HG02642 (cell line): ENCODE data around the gene GRAMD1A.
"Not testable (repeated sequence)": the region's sequence is repeated elsewhere in the genome, so short reads cannot be mapped to it uniquely, and the experiment has no call there.

Experiments used
- ATAC-seq: cut with Tn5 transposase; IDR thresholded peaks from one replicate; pipeline ENCODE4 v1.9.1; 2021; ENCODE audit warnings: mild to moderate bottlenecking; ENCODE audit not compliant: unreplicated experiment, poor library complexity

GRAMD1A gene

GRCh38 chr19:35015270-35015953 is 15.3 kb downstream of the GRAMD1A start:
- ATAC-seq = no peak

GRCh38 chr19:35015954-35016351 is 15.8 kb downstream of the GRAMD1A start:
- ATAC-seq = no peak

DNA sequence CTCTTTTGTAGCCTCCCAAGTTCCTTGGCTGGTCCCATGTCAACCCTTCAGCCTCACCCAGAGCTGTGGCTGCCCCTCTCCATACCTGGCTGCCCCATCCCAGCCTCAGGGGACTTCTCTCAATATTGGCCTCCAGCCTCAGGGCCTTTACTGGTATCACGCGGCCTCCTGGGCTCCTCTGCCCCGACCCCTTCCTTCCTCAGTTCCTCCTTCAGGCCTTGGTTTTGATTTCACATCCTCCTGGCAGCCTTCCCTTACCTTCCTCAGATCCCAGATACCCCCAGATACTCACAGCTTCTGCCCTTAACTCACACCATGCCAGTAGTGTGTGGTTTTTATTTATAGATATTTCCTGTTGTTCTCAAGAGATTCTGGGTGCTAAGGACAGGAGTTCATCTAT is 17.4 kb downstream of the GRAMD1A start:
- no peak for ATAC-seq

DNA sequence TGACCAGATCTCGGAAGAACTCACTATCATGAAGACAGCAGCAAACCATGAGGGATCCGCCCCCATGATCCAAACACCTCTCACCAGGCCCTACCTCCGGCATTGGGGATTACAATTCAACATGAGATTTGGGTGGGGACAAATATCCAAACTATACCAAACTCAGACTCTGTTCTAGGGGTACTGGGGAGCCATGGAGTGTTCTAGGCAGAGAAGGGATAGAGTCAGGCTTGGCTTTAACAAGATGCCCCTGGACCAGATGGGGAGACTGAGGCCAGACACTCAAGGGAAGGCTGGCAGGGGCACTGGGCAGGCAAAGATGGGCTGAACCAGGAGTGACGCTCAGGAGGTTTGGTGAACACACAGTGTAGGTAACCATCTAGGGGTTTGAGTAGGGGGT is 18.3 kb downstream of the GRAMD1A start:
- ATAC-seq = no peak

DNA sequence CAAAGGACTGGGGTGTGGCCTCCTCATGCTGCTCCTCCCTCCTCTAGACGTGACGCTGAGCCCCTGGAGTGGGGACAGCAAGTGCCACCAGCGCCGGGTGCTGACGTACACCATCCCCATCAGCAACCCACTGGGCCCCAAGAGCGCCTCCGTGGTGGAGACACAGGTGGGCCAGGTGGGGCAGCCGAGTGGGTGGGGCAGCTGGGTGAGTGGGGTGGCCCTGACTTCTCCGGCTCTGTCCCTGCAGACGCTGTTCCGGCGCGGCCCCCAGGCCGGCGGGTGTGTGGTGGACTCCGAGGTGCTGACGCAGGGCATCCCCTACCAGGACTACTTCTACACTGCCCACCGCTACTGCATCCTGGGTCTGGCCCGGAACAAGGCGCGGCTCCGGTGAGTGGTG is 19.0 kb downstream of the GRAMD1A start:
- no peak for ATAC-seq

DNA sequence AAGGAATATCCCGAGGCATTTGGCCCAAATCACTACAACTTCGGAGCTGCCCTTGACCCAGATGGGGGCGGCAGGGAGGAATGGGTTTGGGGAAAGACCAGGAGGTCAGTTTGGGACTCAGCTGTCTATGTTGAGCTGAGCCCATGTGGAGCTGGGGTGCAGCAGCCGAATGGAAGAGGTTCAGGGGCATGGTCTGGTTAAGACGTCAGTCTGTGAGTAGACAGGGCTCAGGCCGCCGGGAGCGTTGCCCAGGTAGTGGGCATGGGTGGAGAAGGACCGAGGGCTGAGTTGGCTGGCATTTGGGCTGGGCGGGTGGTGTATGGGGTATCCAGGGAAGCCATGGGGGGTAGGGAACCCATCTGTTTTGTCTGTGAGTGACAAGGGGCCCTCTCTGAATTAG is 20.9 kb downstream of the GRAMD1A start:
- no peak for ATAC-seq

DNA sequence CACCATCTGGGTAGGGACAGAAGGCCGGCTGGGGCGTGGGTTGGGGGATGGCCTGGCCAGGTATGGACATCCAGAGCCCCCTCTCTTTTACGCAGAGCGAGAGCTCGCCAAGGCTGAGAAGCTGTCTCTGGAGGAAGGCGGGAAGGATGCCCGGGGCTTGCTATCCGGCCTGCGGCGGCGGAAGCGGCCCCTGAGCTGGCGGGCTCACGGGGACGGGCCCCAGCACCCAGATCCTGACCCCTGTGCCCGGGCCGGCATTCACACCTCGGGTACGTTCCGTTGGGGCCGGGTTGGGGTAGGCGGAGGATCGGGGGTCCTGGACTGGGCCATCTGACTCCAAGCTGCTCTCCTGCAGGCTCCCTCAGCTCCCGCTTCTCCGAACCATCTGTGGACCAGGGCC is 21.5 kb downstream of the GRAMD1A start:
- no peak for ATAC-seq

DNA sequence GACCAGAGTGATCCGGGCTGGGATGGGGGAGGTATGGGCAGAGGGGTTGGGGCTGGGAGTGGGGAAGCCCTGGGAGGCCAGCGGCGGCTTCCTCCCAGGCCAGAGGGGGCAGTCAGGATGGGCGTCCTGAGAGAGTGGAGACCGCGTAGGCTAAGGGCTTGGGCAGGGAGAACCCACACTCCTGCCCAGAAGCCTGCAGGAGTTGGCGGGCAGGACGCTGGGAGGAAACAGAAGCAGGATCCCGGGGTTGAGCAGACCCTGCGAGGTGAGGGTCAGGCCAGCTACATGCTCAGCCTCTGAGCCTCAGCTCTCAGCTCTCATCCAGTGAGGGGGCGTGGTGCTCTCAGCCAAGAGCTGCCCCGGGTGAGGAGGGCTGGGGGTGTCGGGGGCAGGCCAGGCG is 22.3 kb downstream of the GRAMD1A start:
- no peak for ATAC-seq

DNA sequence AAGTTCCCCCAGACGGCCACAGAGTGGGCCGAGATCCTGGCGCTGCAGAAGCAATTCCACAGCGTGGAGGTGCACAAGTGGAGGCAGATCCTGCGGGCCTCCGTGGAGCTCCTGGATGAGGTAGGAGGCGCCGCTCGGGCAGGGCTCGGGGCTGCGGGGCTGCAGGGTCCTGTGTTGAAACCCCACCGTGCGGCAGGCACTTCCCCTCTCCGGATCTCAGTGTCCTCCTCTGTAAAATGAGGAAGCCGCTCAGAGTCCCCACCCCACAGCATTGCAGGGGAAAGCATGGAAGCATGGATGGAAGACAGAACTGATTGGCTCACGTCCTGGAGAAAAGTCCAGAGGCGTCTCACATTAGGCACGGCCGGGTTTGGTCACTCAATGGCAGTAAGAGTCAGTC is 23.3 kb downstream of the GRAMD1A start:
- ATAC-seq = no peak

GRCh38 chr19:35024095-35024494 is 24.0 kb downstream of the GRAMD1A start:
- no peak for ATAC-seq

GRCh38 chr19:35025969-35026368 is 25.8 kb downstream of the GRAMD1A start:
- no peak for ATAC-seq

DNA sequence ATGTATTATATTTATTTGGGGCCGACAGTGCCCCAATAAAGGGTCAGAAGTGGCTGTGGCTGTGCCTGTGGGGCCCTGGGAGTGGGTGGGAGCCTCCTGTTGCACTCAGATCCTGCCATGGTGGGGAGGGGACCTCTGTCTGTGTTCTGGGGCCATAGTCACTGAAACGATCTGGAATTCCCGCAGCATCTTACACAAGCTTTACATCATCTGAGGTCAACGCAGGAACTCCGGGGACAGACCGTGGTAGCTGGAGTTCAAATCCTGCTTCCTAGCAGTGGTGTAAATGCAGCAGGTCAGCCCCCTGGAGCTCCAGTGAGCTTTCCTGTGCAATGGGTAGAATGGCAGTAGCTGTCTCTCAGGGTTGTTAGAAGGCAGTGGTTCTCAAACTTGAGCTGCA is 26.3 kb downstream of the GRAMD1A start:
- no peak for ATAC-seq

DNA sequence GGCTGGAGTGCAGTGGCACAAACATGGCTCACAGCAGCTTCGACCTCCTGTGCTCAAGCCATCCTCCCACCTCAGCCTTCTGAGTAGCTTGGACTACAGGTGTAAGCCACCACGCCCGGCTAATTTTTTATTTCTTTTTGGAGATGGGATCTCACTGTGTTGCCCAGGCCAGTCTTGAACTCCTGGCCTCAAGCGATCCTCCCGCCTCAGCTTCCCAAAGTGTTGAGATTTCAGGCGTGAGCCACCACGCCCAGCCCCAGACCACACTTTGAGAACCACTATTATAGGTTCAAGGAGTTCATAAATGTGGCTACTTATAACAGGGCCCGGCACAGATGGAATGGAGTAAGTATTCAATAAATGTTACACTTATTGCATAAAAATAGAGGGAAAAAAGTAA is 26.9 kb downstream of the GRAMD1A start:
- no peak for ATAC-seq

DNA sequence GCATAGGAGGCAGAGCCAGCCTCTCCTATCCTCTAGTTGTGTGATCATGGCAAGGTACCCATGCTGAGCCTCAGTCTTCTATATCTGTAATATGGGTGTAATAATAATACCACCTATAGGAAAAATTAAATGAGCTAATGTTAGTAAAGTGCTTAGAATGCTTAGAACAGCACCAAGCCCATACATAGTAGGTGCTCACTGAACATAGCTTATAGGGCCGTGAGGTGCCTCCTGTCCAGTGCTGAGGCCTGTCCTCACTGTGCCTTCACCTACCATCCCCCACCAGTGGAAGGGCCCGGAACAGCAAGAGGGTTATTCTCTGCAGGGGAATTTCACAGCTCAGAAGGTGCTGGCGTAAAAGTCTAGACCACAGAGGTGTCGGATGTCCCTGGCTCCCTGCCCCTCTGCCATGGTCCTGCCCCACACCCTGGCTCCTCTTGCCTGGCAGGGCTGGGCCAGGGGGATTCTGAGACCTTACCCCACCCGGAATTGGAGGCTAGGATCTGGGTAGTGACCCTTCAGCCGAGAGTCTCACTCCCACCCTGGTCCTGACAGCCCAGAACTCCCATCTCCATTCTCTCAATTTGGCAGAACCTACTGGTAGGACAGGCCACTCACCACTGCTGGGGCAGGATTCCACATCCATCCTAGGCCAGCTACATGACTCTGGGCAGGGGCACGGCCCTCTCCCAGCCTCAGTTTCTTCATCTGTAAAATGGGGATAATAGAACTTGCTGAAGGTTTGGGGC is 27.9 kb downstream of the GRAMD1A start:
- no peak for ATAC-seq

DNA sequence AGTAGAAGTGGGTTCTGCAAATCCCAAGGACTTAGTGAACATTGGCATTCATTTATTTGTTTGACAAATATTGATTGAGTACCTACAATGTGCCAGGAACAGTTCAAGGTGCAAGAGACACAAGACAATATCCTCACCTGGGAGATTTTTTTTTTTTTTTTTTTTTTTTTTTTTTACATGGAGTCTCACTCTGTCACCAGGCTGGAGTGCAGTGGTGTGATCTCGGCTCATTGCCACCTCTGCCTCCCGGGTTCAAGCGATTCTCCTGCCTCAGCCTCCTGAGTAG is 28.4 kb downstream of the GRAMD1A start:
- not testable (repeated sequence) for ATAC-seq

GRCh38 chr19:35029275-35029736 is 29.2 kb downstream of the GRAMD1A start:
- ATAC-seq = not testable (repeated sequence)

GRCh38 chr19:35029737-35030256 is 29.7 kb downstream of the GRAMD1A start:
- no peak for ATAC-seq

GRCh38 chr19:35030257-35031071 is 30.3 kb downstream of the GRAMD1A start, which contains the start of gene SCN1B:
SCN1B (plus strand) TSS chr19:35030470; CDS start chr19:35030821, 351 bp downstream.
- ATAC-seq = no peak

- ATAC-seq = no peak
Observed at GRCh38 chr19:35031072-35031881, 31.2 kb downstream of the GRAMD1A start.

DNA sequence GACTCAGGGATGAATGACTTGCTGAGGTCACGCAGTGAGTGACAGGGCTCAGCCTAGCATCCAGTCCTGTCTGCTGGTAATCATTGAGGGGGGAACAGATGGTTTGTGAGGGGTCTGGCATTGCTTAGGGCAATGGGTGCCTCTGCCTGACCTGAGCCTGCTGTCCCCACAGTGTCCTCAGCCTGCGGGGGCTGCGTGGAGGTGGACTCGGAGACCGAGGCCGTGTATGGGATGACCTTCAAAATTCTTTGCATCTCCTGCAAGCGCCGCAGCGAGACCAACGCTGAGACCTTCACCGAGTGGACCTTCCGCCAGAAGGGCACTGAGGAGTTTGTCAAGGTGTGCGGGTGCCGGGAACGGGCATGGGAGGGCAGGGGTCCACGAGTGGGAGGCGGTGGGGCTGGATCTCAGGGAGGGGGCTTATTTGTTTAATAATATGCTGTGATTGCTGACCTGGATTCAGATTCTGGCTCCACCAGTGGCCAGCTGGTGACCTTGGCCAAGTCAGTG is 32.3 kb downstream of the GRAMD1A start:
- no peak for ATAC-seq
